Breast epithelium (tissue), 4 donors: Measurements from ENCODE around the gene RYR1. TPM values are rescaled to one million over a fixed set of nuclear protein-coding genes. Genes with fewer than 3 reads are reported as not detected.

Experiments
- DNase-seq, 2 donors: peaks; one replicate each; pipeline ENCODE4 v3.0.0-alpha.2; 2019; ENCODE audit warnings: low spot score in 2 of 2
- H3K27ac ChIP-seq, 2 donors: fragments of 200-600 bp; sonication (generic) in 1 of 2; one replicate each; pipeline ENCODE4 v1.5.1; 2016 to 2019; ENCODE audit warnings: mild to moderate bottlenecking in 1 of 2
- H3K27me3 ChIP-seq, 2 donors: fragments of 200-600 bp; sonication (generic) in 1 of 2; one replicate each; pipeline versions ENCODE4 v1.5.1 to v1.6.0; 2017 to 2019; ENCODE audit warnings: control low read depth in 1 of 2, mild to moderate bottlenecking in 1 of 2
- H3K36me3 ChIP-seq: fragments of 200-600 bp; one replicate; pipeline ENCODE4 v1.5.1; 2019
- H3K4me1 ChIP-seq, 2 donors: fragments of 200-600 bp; sonication (generic); one replicate each; pipeline ENCODE4 v1.5.1; 2016 to 2019; ENCODE audit warnings: control low read depth in 1 of 2
- H3K4me3 ChIP-seq, 3 donors: fragments of 200-600 bp; sonication (generic); 1 replicate in 2 of 3; 2 replicates in 1 of 3; pipeline ENCODE4 v1.5.1; 2016 to 2019; ENCODE audit warnings: mild to moderate bottlenecking in 3 of 3, moderate library complexity in 2 of 3
- H3K9me3 ChIP-seq, 2 donors: fragments of 200-600 bp; sonication (generic) in 1 of 2; one replicate each; pipeline ENCODE4 v1.5.1; 2016 to 2019; ENCODE audit warnings: control low read depth in 1 of 2
- CTCF ChIP-seq, 3 donors: fragments of 450-650 bp; IDR thresholded peaks; one replicate each; pipeline ENCODE4 v1.5.1; 2016 to 2017; ENCODE audit warnings: antibody characterized with exemption in 3 of 3, mild to moderate bottlenecking in 3 of 3, moderate library complexity in 3 of 3
- POLR2A ChIP-seq: fragments of 450-650 bp; IDR thresholded peaks from one replicate; pipeline ENCODE4 v1.6.1; 2016; ENCODE audit warnings: antibody characterized with exemption, mild to moderate bottlenecking, moderate library complexity
- POLR2AphosphoS5 ChIP-seq, 3 donors: sonication (generic); formaldehyde crosslinking; IDR thresholded peaks; one replicate each; pipeline ENCODE4 v1.6.1; 2017; ENCODE audit warnings: antibody characterized with exemption in 3 of 3
- intact Hi-C: fragments of 100-400 bp; cut with DNase I; formaldehyde crosslinking; loops from one replicate; pipeline ENCODE4 v1.15.1; 2023; ENCODE audit warnings: low total_unique reads
- total RNA-seq, 3 donors: library from RNA; depleted of rRNA; stranded (reverse); fragments of >200 nt; gene quantifications; one replicate each; pipeline ENCODE4 v1.1.0, GENCODE V29; 2016

The RYR1 gene
- total RNA-seq, 3 donors from 2014 or later = 1.3 to 6.7 (median 3.5) TPM

- intact Hi-C loops = no loop called here
These were observed 47.7 kb upstream of the RYR1 start for GRCh38 chr19:38385804-38386257.

GRCh38 chr19:38386300-38386970 lies 47.1 kb upstream of the RYR1 start:
- no peak for DNase-seq
- Histone ChIP-seq H3K9me3 (no peaks in the 10 kb centered on the region), H3K27ac (peak overlapping the region in 1 of 2 donors; percentile 88), H3K4me3 (peak overlapping the region in 2 of 3 donors; percentile 11 to 74), H3K4me1 (peaks cover 0 to 6% of the 10 kb centered on the region in 2 donors), H3K27me3 (no peaks in the 10 kb centered on the region), H3K36me3 (no peaks in the 10 kb centered on the region)
- intact Hi-C loops = no loop called here
- TF ChIP-seq POLR2AphosphoS5 (IDR thresholded peaks at IDR 0.05) (no peak), POLR2A (no peak), CTCF (IDR thresholded peaks at IDR 0.05) (no peak)

More at GRCh38 chr19:38385804-38386257, 47.7 kb upstream of the RYR1 start:
- Histone ChIP-seq H3K4me3 (no peak overlapping the region), H3K9me3 (no peaks in the 10 kb centered on the region), H3K27me3 (no peaks in the 10 kb centered on the region), H3K27ac (no peak overlapping the region), H3K4me1 (peaks cover 0 to 6% of the 10 kb centered on the region in 2 donors), H3K36me3 (peaks cover 3% of the 10 kb centered on the region)
- TF ChIP-seq POLR2A (no peak), CTCF (IDR thresholded peaks at IDR 0.05) (no peak), POLR2AphosphoS5 (IDR thresholded peaks at IDR 0.05) (no peak)
- DNase-seq = no peak

GRCh38 chr19:38386971-38387549 lies 46.4 kb upstream of the RYR1 start:
- H3K27me3 ChIP-seq = no peaks in the 10 kb centered on the region
- no peak for DNase-seq
- intact Hi-C loops = no loop called here
- H3K4me1 ChIP-seq = peaks cover 0 to 6% of the 10 kb centered on the region in 2 donors
- peak overlapping the region; percentile 35 to 74 (median 64) for H3K4me3 ChIP-seq
- no peaks in the 10 kb centered on the region for H3K9me3 ChIP-seq
- no peak for TF ChIP-seq POLR2A
- no peak for TF ChIP-seq CTCF (IDR thresholded peaks at IDR 0.05)
- TF ChIP-seq POLR2AphosphoS5 (IDR thresholded peaks at IDR 0.05) = no peak
- H3K36me3 ChIP-seq = no peaks in the 10 kb centered on the region
- H3K27ac ChIP-seq = peak overlapping the region; percentile 88 to 91

- no peaks in the 10 kb centered on the region for H3K9me3 ChIP-seq
- no peaks in the 10 kb centered on the region for H3K36me3 ChIP-seq
- intact Hi-C loops = no loop called here
- DNase-seq = peak; percentile 92 to 93
- no peaks in the 10 kb centered on the region for H3K27me3 ChIP-seq
- H3K27ac ChIP-seq = peak within 1 kb of the TSS; percentile 88 to 91
- H3K4me3 ChIP-seq = peak within 1 kb of the TSS; percentile 35 to 74 (median 64)
- TF ChIP-seq POLR2AphosphoS5 (IDR thresholded peaks at IDR 0.05) = peak in 1 of 3 donors; percentile 46
- TF ChIP-seq CTCF (IDR thresholded peaks at IDR 0.05) = no peak
- no peak for TF ChIP-seq POLR2A
- peaks cover 0 to 6% of the 10 kb centered on the region in 2 donors for H3K4me1 ChIP-seq
These were observed 45.7 kb upstream of the RYR1 start, which contains the start of gene GGN for GRCh38 chr19:38387550-38388348. Gene GGN, minus strand, starts transcription at chr19:38388034. Its CDS starts 773 bp downstream, at chr19:38387261.
